OCI-LY7 (cell line): ENCODE data around the gene TRIM74. TPM values are rescaled to one million over a fixed set of nuclear protein-coding genes. Genes with fewer than 3 reads are reported as not detected.
"Not testable (repeated sequence)": the region's sequence is repeated elsewhere in the genome, so short reads cannot be mapped to it uniquely, and the experiment has no call there.

Experiments
- BruUV-seq: library from RNA; stranded (reverse); fragments of 400-500 nt; replicated peaks from 2 replicates; lab custom pipeline; 2021; lab: Mats Ljungman, UMichigan
- CTCF ChIA-PET: fragments of 300-600 bp; sonication (Branson Sonifier 250); formaldehyde crosslinking; loops from one replicate; lab custom pipeline; 2022; ENCODE audit warnings: antibody characterized with exemption; ENCODE audit not compliant: unreplicated experiment; lab: Charles Lee
- POLR2A ChIA-PET: fragments of 300-600 bp; sonication (Branson Sonifier 250); formaldehyde crosslinking; loops from one replicate; lab custom pipeline; 2022; ENCODE audit warnings: antibody characterized with exemption; lab: Charles Lee
- DNase-seq: peaks from one replicate; pipeline ENCODE4 v3.0.0-alpha.2; 2015; ENCODE audit warnings: low spot score
- H2AFZ ChIP-seq: fragments of 200-600 bp; sonication (generic), shearing (Covaris generic); 2 replicates; pipeline ENCODE4 v1.6.1; 2014; ENCODE audit warnings: mild to moderate bottlenecking, antibody characterized with exemption, low read length, moderate library complexity
- H3K27ac ChIP-seq: fragments of 200-600 bp; sonication (generic); 2 replicates; pipeline ENCODE4 v1.5.1; 2014; ENCODE audit warnings: mixed run types, low read depth, mild to moderate bottlenecking, moderate library complexity, low read length, inconsistent platforms; ENCODE audit not compliant: poor library complexity, severe bottlenecking
- H3K36me3 ChIP-seq: fragments of 200-600 bp; sonication (generic); 2 replicates; pipeline ENCODE4 v1.6.1; 2014; ENCODE audit warnings: mild to moderate bottlenecking, antibody characterized with exemption, low read length, moderate library complexity, mixed read lengths; ENCODE audit not compliant: insufficient read depth
- H3K4me1 ChIP-seq: fragments of 200-600 bp; sonication (generic); 2 replicates; pipeline ENCODE4 v1.5.1; 2014; ENCODE audit warnings: mild to moderate bottlenecking, low read length; ENCODE audit not compliant: insufficient read depth, poor library complexity, severe bottlenecking
- H3K4me2 ChIP-seq: fragments of 200-600 bp; sonication (generic); 2 replicates; pipeline ENCODE4 v1.6.1; 2014; ENCODE audit warnings: mild to moderate bottlenecking, low read length
- H3K4me3 ChIP-seq: fragments of 200-600 bp; sonication (generic); 2 replicates; pipeline ENCODE4 v1.5.1; 2014; ENCODE audit warnings: mild to moderate bottlenecking, low read depth, low read length; ENCODE audit not compliant: poor library complexity, severe bottlenecking
- H3K79me2 ChIP-seq: fragments of 200-600 bp; sonication (generic); 2 replicates; pipeline ENCODE4 v1.6.1; 2016; ENCODE audit warnings: low read depth, mild to moderate bottlenecking, low read length, moderate library complexity, mixed read lengths; ENCODE audit not compliant: insufficient read depth
- H3K9me2 ChIP-seq: fragments of 200-600 bp; sonication (generic); 2 replicates; pipeline ENCODE4 v1.6.1; 2016; ENCODE audit warnings: mild to moderate bottlenecking, low read length, mixed read lengths; ENCODE audit not compliant: insufficient read depth
- H3K9me3 ChIP-seq: fragments of 200-600 bp; sonication (generic); 2 replicates; pipeline ENCODE4 v1.6.1; 2014; ENCODE audit warnings: mild to moderate bottlenecking, mixed run types, low read length, mixed read lengths
- H4K20me1 ChIP-seq: fragments of 200-600 bp; sonication (generic); 2 replicates; pipeline ENCODE4 v1.6.1; 2014; ENCODE audit warnings: mild to moderate bottlenecking, antibody characterized with exemption, low read length, moderate library complexity, mixed read lengths; ENCODE audit not compliant: insufficient read depth
- intact Hi-C: fragments of 100-400 bp; cut with micrococcal nuclease; formaldehyde crosslinking; loops from one replicate; pipeline ENCODE4 v1.10.0; 2022; ENCODE audit not compliant: unreplicated experiment
- total RNA-seq, 2 experiments: library from RNA; depleted of rRNA in 1 of 2; stranded (reverse); fragments of >200 nt in 1 of 2; shearing (Covaris generic) in 1 of 2; gene quantifications; 2 replicates each; pipeline ENCODE4 v1.2.3, GENCODE V29; 2014 to 2022

TRIM74 gene
- total RNA-seq, 2 experiments from 2014 or later: 1.3 to 2.4 TPM

- CTCF ChIA-PET, H3K79me2 ChIP-seq, intact Hi-C loops, H3K4me1 ChIP-seq, H3K36me3 ChIP-seq, POLR2A ChIA-PET, H3K4me2 ChIP-seq, H2AFZ ChIP-seq, H4K20me1 ChIP-seq, H3K9me2 ChIP-seq, BruUV-seq, H3K4me3 ChIP-seq, H3K9me3 ChIP-seq, H3K27ac ChIP-seq, DNase-seq: not testable (repeated sequence)
Measured at GRCh38 chr7:72995484-72995883, 26.2 kb upstream of the TRIM74 start.

GRCh38 chr7:72990146-72990913 is 21.1 kb upstream of the TRIM74 start:
- intact Hi-C loops, POLR2A ChIA-PET: not testable (repeated sequence)

GRCh38 chr7:72982084-72982483 is 12.8 kb upstream of the TRIM74 start:
- CTCF ChIA-PET, H4K20me1 ChIP-seq, H3K4me3 ChIP-seq, H3K27ac ChIP-seq, DNase-seq, intact Hi-C loops, H3K9me3 ChIP-seq, BruUV-seq, H2AFZ ChIP-seq, H3K4me1 ChIP-seq, H3K9me2 ChIP-seq, POLR2A ChIA-PET, H3K36me3 ChIP-seq, H3K4me2 ChIP-seq, H3K79me2 ChIP-seq: not testable (repeated sequence)

More at GRCh38 chr7:72990146-72990913, 21.1 kb upstream of the TRIM74 start:
- H3K9me2 ChIP-seq, DNase-seq, H3K9me3 ChIP-seq, H3K4me2 ChIP-seq, H3K4me3 ChIP-seq, H2AFZ ChIP-seq, H3K79me2 ChIP-seq, H3K4me1 ChIP-seq, BruUV-seq, H3K36me3 ChIP-seq, H4K20me1 ChIP-seq, H3K27ac ChIP-seq, CTCF ChIA-PET: not testable (repeated sequence)

GRCh38 chr7:72980382-72980781 is 11.1 kb upstream of the TRIM74 start:
- intact Hi-C loops, BruUV-seq, H2AFZ ChIP-seq, POLR2A ChIA-PET, H3K36me3 ChIP-seq, H3K79me2 ChIP-seq, H3K9me3 ChIP-seq, CTCF ChIA-PET, H3K4me3 ChIP-seq, DNase-seq, H4K20me1 ChIP-seq, H3K9me2 ChIP-seq, H3K27ac ChIP-seq, H3K4me2 ChIP-seq, H3K4me1 ChIP-seq: not testable (repeated sequence)

DNA sequence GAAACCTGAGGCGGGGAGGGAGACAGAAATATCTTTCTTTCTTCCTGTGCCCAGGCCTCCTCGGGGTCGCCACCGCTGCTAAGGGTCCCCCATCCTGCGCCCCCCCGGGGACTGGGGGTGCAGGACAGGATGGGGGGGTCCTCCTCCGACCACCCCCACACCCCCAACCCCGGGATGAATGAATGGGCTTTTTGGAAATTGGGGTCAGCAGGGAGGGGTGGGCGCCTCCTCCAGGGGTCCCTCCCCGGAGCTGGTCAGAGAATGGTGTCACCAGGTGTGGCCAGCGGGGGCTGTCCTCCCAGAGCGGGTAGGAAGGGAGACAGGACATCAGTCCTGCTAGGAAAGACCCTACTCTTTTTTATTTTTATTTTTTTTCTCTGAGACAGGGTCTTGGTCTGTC is 7.2 kb upstream of the TRIM74 start:
- H4K20me1 ChIP-seq, H3K79me2 ChIP-seq, H3K9me3 ChIP-seq, POLR2A ChIA-PET, H2AFZ ChIP-seq, CTCF ChIA-PET, H3K27ac ChIP-seq, H3K36me3 ChIP-seq, H3K4me2 ChIP-seq, intact Hi-C loops, H3K9me2 ChIP-seq, DNase-seq, H3K4me1 ChIP-seq, H3K4me3 ChIP-seq: not testable (repeated sequence)
- BruUV-seq: TSS peak; percentile 20

DNA sequence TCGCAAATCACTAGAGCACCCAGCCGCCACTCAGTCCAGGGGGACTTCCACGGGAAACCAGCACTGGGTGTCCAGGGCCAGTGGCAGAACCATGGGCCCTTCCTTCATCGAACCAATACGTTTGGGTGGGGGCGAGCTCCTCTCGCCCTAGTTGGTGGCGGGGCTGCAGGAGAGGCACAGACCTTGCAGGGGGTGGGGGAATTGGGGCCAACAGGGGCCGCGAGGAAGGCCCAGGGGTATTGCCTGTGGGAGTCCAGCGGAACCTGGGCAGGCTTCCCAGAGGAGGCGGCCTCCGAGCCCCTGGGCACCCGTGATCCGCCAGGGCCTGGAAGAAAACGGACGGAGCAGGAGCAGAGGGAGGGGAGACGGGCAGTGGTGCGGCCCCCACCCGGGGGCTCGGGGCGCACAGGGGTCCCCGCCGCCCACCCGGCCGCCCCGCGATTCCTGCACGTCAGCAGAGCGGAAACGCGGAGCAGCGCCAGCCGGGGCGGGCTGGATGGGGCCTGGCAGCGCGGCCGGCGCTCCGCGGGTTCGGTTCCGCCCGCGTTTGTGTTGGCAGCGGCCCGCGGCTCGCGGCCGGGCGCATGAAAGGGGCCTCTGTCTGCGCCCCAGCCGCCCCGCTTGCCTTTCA is 6.5 kb upstream of the TRIM74 start:
- BruUV-seq, H4K20me1 ChIP-seq, POLR2A ChIA-PET: not testable (repeated sequence)

More for the DNA sequence above, 6.5 kb upstream of the TRIM74 start:
- H3K4me2 ChIP-seq, H3K4me3 ChIP-seq, H2AFZ ChIP-seq, H3K9me2 ChIP-seq, CTCF ChIA-PET, H3K36me3 ChIP-seq, intact Hi-C loops, H3K9me3 ChIP-seq, DNase-seq, H3K27ac ChIP-seq, H3K79me2 ChIP-seq, H3K4me1 ChIP-seq: not testable (repeated sequence)
